Measurements from ENCODE around the gene ACTMAP. TPM values are rescaled to one million over a fixed set of nuclear protein-coding genes. Genes with fewer than 3 reads are reported as not detected.

The ACTMAP gene
- total and polyA plus RNA-seq, 2 of the 13 experiments (the other 11 are each of a cell fraction or from before 2014, with no cell fraction given) = 2.2 to 7.9 TPM

DNA sequence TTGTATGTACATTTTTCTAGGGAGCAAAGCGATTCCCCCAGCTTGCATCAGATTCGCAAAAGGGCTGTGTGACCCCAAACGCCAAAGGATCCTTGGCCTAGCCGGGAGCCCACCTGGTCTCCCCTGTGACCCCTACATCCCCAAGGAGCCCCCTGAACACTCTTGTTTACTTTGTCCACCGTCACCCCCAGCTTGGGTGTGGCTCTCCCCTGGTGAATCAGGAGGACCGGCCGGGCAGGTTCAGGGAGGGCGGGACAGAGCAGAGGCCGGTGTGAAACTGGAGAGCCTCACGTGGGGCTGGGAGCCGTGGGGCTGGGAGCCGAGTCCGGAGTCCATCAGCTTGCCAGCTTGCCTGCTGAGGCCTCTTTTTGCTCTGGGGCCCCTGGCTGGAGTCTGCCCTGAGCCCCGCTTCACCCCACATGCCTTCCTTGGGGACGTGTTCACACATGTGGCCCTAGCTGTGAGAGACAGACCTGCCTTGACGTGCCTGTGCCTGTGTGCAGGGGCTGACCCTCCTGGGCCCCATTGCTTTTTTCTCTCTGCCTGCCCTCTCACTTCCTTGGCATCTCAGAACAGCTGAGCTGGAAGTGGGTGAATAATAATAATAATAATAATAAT, 31.4 kb downstream of the ACTMAP start (continued):
- TF ChIP-seq, protein P1, sequence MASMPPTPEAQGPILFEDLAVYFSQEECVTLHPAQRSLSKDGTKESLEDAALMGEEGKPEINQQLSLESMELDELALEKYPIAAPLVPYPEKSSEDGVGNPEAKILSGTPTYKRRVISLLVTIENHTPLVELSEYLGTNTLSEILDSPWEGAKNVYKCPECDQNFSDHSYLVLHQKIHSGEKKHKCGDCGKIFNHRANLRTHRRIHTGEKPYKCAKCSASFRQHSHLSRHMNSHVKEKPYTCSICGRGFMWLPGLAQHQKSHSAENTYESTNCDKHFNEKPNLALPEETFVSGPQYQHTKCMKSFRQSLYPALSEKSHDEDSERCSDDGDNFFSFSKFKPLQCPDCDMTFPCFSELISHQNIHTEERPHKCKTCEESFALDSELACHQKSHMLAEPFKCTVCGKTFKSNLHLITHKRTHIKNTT (CRISPR knock-in tag; IDR thresholded peaks at IDR 0.05) = no peak
- TF ChIP-seq SMC3 (IDR thresholded peaks at IDR 0.05; ENCODE audit: low read length) = no peak
- no peak for TF ChIP-seq DR1 (CRISPR knock-in tag; IDR thresholded peaks at IDR 0.05)
- TF ChIP-seq FOXP1 (IDR thresholded peaks at IDR 0.05) = no peak
- no peak; the same call in 1 of the 2 replicates for TF ChIP-seq FOXP1 (CRISPR knock-in tag; IDR thresholded peaks at IDR 0.05)
- TF ChIP-seq ZNF800 (CRISPR knock-in tag; IDR thresholded peaks at IDR 0.05) = no peak
- TF ChIP-seq CREM (IDR thresholded peaks at IDR 0.05) = no peak
- TF ChIP-seq CREM (CRISPR knock-in tag; IDR thresholded peaks at IDR 0.05) = no peak
- TF ChIP-seq HNRNPUL1 (IDR thresholded peaks at IDR 0.05; ENCODE audit: low read depth, low read length) = no peak
- no peak for TF ChIP-seq ZSCAN9 (CRISPR knock-in tag; IDR thresholded peaks at IDR 0.05; ENCODE audit: borderline replicate concordance)
- TF ChIP-seq, protein P2, sequence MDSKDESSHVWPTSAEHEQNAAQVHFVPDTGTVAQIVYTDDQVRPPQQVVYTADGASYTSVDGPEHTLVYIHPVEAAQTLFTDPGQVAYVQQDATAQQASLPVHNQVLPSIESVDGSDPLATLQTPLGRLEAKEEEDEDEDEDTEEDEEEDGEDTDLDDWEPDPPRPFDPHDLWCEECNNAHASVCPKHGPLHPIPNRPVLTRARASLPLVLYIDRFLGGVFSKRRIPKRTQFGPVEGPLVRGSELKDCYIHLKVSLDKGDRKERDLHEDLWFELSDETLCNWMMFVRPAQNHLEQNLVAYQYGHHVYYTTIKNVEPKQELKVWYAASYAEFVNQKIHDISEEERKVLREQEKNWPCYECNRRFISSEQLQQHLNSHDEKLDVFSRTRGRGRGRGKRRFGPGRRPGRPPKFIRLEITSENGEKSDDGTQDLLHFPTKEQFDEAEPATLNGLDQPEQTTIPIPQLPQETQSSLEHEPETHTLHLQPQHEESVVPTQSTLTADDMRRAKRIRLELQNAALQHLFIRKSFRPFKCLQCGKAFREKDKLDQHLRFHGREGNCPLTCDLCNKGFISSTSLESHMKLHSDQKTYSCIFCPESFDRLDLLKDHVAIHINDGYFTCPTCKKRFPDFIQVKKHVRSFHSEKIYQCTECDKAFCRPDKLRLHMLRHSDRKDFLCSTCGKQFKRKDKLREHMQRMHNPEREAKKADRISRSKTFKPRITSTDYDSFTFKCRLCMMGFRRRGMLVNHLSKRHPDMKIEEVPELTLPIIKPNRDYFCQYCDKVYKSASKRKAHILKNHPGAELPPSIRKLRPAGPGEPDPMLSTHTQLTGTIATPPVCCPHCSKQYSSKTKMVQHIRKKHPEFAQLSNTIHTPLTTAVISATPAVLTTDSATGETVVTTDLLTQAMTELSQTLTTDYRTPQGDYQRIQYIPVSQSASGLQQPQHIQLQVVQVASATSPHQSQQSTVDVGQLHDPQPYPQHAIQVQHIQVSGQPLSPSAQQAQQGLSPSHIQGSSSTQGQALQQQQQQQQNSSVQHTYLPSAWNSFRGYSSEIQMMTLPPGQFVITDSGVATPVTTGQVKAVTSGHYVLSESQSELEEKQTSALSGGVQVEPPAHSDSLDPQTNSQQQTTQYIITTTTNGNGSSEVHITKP (CRISPR knock-in tag; IDR thresholded peaks at IDR 0.05; ENCODE audit: low read depth) = no peak
- no peak for TF ChIP-seq ZNF550 (CRISPR knock-in tag; IDR thresholded peaks at IDR 0.05; ENCODE audit: borderline replicate concordance)
- no peak for TF ChIP-seq MTA3 (CRISPR knock-in tag; IDR thresholded peaks at IDR 0.05)
- TF ChIP-seq ZNF784 (CRISPR knock-in tag; IDR thresholded peaks at IDR 0.05; ENCODE audit: borderline replicate concordance) = no peak
- peak; percentile 46; the same call in 1 of the 2 replicates for TF ChIP-seq ZBTB20 (CRISPR knock-in tag; IDR thresholded peaks at IDR 0.05; ENCODE audit: borderline replicate concordance, low read depth)
- no peak for TF ChIP-seq HOXA9 (CRISPR knock-in tag; IDR thresholded peaks at IDR 0.05; ENCODE audit: borderline replicate concordance)
- TF ChIP-seq ZNF292 (CRISPR knock-in tag; IDR thresholded peaks at IDR 0.05; ENCODE audit: borderline replicate concordance, low read depth) = peak; percentile 46; the same call in 1 of the 2 replicates
- peak; percentile 32; the same call in 1 of the 2 replicates for TF ChIP-seq GATAD1 (CRISPR knock-in tag; IDR thresholded peaks at IDR 0.05)
- TF ChIP-seq, protein P3, sequence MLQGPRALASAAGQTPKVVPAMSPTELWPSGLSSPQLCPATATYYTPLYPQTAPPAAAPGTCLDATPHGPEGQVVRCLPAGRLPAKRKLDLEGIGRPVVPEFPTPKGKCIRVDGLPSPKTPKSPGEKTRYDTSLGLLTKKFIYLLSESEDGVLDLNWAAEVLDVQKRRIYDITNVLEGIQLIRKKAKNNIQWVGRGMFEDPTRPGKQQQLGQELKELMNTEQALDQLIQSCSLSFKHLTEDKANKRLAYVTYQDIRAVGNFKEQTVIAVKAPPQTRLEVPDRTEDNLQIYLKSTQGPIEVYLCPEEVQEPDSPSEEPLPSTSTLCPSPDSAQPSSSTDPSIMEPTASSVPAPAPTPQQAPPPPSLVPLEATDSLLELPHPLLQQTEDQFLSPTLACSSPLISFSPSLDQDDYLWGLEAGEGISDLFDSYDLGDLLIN (CRISPR knock-in tag; IDR thresholded peaks at IDR 0.05; ENCODE audit: borderline replicate concordance) = no peak
- no peak for TF ChIP-seq ZNF225 (CRISPR knock-in tag; IDR thresholded peaks at IDR 0.05)
